K562 (cell line): ENCODE results near the gene E2F3. TPM values are rescaled to one million over a fixed set of nuclear protein-coding genes. Genes with fewer than 3 reads are reported as not detected.
A peak's percentile ranks its signal among the peaks of the same experiment; 100 is the strongest.

Source experiments
- BMI1 ChIP-seq: fragments of 150-350 bp; IDR thresholded peaks from 2 replicates; pipeline ENCODE4 v1.6.1; 2014; ENCODE audit warnings: low read length
- BRF1 ChIP-seq: IDR thresholded peaks from 3 replicates; pipeline ENCODE4 v1.6.1; 2011; ENCODE audit warnings: borderline replicate concordance, mild to moderate bottlenecking; ENCODE audit not compliant: insufficient read length; ENCODE audit errors: extremely low read depth
- FOSL1 ChIP-seq: fragments of 200-800 bp; sonication (Bioruptor generic); conservative IDR thresholded peaks from 2 replicates; pipeline ENCODE4 v1.6.1; 2016; ENCODE audit warnings: missing genetic modification characterization, missing compliant biosample characterization
- FOXP1 ChIP-seq: sonication (generic); formaldehyde crosslinking; IDR thresholded peaks from 2 replicates; pipeline ENCODE4 v1.8.0; 2022; ENCODE audit warnings: mild to moderate bottlenecking, missing genetic modification reagents
- HMG20B ChIP-seq: fragments of 250-450 bp; sonication (Bioruptor Pico); IDR thresholded peaks from 2 replicates; pipeline ENCODE4 v1.5.0; 2021; ENCODE audit warnings: mild to moderate bottlenecking
- IRF2 ChIP-seq: sonication (generic); formaldehyde crosslinking; IDR thresholded peaks from 2 replicates; pipeline ENCODE4 v1.8.1; 2022; ENCODE audit warnings: mild to moderate bottlenecking, missing genetic modification reagents
- PCBP1 ChIP-seq: fragments of 200-400 bp; formaldehyde crosslinking; IDR thresholded peaks from 2 replicates; pipeline ENCODE4 v1.6.1; 2018; ENCODE audit warnings: mild to moderate bottlenecking, low read depth, low read length; ENCODE audit not compliant: poor library complexity, severe bottlenecking
- POLR2AphosphoS2 ChIP-seq: IDR thresholded peaks from 2 replicates; pipeline ENCODE4 v1.6.1; 2012; ENCODE audit warnings: low read length, improper control_type of control experiment
- PTTG1 ChIP-seq: fragments of 450-650 bp; IDR thresholded peaks from 2 replicates; pipeline ENCODE4 v1.6.1; 2016; ENCODE audit warnings: low read depth, mild to moderate bottlenecking, missing genetic modification characterization, missing compliant biosample characterization
- RBM14 ChIP-seq: fragments of 200-400 bp; formaldehyde crosslinking; IDR thresholded peaks from 2 replicates; pipeline ENCODE4 v1.6.1; 2018; ENCODE audit warnings: low read depth, mild to moderate bottlenecking, low read length, moderate library complexity, borderline replicate concordance; ENCODE audit not compliant: insufficient read depth
- RBM34 ChIP-seq: fragments of 200-400 bp; formaldehyde crosslinking; IDR thresholded peaks from 2 replicates; pipeline ENCODE4 v1.6.1; 2018; ENCODE audit warnings: low read length, borderline replicate concordance; ENCODE audit not compliant: insufficient read depth
- SMAD1 ChIP-seq: fragments of 150-350 bp; IDR thresholded peaks from 2 replicates; pipeline ENCODE4 v1.6.1; 2014; ENCODE audit warnings: low read length, low read depth; ENCODE audit not compliant: partially characterized antibody
- TAL1 ChIP-seq: fragments of 450-650 bp; IDR thresholded peaks from 2 replicates; pipeline ENCODE4 v1.6.1; 2016; ENCODE audit warnings: mild to moderate bottlenecking
- ZKSCAN8 ChIP-seq: fragments of 200-800 bp; sonication (Bioruptor generic); IDR thresholded peaks from 2 replicates; pipeline ENCODE4 v1.6.1; 2016; ENCODE audit warnings: missing genetic modification characterization, missing compliant biosample characterization
- ZNF197 ChIP-seq: fragments of 200-800 bp; sonication (Bioruptor generic); IDR thresholded peaks from 2 replicates; pipeline ENCODE4 v1.6.1; 2016; ENCODE audit warnings: low read depth, missing genetic modification characterization, missing compliant biosample characterization
- ZNF274 ChIP-seq: IDR thresholded peaks from 2 replicates; pipeline ENCODE4 v1.6.1; 2011; ENCODE audit warnings: low read depth, mild to moderate bottlenecking, low read length, moderate library complexity, borderline replicate concordance
- ZNF347 ChIP-seq: fragments of 450-650 bp; formaldehyde crosslinking; IDR thresholded peaks from 2 replicates; pipeline ENCODE4 v1.4.0; 2020; ENCODE audit warnings: low read depth, mild to moderate bottlenecking, moderate library complexity
- ZNF384 ChIP-seq: IDR thresholded peaks from 2 replicates; pipeline ENCODE4 v1.6.1; 2012; ENCODE audit warnings: low read depth, low read length, improper control_type of control experiment
- ZNF41 ChIP-seq: fragments of 250-450 bp; sonication (Bioruptor Pico); conservative IDR thresholded peaks from 2 replicates; pipeline ENCODE4 v1.4.0; 2020; ENCODE audit warnings: mild to moderate bottlenecking
- ZNF717 ChIP-seq: fragments of 250-450 bp; sonication (Bioruptor Pico); IDR thresholded peaks from 2 replicates; pipeline ENCODE4 v1.5.0; 2021
- polyA plus RNA-seq, 8 experiments: library from polyadenylated mRNA; depleted of rRNA in 4 of 8; stranded (reverse) in 5 of 8; unstranded in 3 of 8; fragments of >200 nt; fragmentation: Nextera tagmentation in 2 of 8; fragmentation: Illumina TruSeq in 1 of 8; extraction: Ambion mirVana in 2 of 8; extraction: Trizol in 1 of 8; gene quantifications; 2 replicates each; pipeline versions ENCODE4 v1.2.1 to v1.2.3, GENCODE V29; 2011 to 2014; ENCODE audit warnings: inconsistent platforms in 1 of 8, missing spikeins in 1 of 8
- total RNA-seq, 7 experiments: library from RNA; depleted of rRNA in 6 of 7; stranded (reverse); fragments of >200 nt in 6 of 7; fragmentation: Illumina TruSeq in 2 of 7; extraction: Trizol in 2 of 7; gene quantifications; 2 replicates each; pipeline versions ENCODE4 v1.2.1 to v1.2.3, GENCODE V29; 2011 to 2021; ENCODE audit warnings: low replicate concordance in 1 of 7
- TF ChIP-seq, protein P1 (sequence below): sonication (generic); formaldehyde crosslinking; IDR thresholded peaks from 2 replicates; pipeline ENCODE4 v1.8.1; 2023; ENCODE audit warnings: mild to moderate bottlenecking, missing genetic modification reagents
- TF ChIP-seq, protein P2 (sequence below): sonication (generic); formaldehyde crosslinking; IDR thresholded peaks from 2 replicates; pipeline ENCODE4 v1.8.1; 2023; ENCODE audit warnings: mild to moderate bottlenecking, missing genetic modification reagents
- TF ChIP-seq, protein P3 (sequence below): fragments of 450-650 bp; IDR thresholded peaks from 2 replicates; pipeline ENCODE4 v1.6.1; 2017; ENCODE audit warnings: antibody characterized with exemption

The E2F3 gene
- total and polyA plus RNA-seq, 9 of the 15 experiments (the other 6 are each of a cell fraction or from before 2014, with no cell fraction given): 11.1 to 44.7 (median 27.2) TPM

DNA sequence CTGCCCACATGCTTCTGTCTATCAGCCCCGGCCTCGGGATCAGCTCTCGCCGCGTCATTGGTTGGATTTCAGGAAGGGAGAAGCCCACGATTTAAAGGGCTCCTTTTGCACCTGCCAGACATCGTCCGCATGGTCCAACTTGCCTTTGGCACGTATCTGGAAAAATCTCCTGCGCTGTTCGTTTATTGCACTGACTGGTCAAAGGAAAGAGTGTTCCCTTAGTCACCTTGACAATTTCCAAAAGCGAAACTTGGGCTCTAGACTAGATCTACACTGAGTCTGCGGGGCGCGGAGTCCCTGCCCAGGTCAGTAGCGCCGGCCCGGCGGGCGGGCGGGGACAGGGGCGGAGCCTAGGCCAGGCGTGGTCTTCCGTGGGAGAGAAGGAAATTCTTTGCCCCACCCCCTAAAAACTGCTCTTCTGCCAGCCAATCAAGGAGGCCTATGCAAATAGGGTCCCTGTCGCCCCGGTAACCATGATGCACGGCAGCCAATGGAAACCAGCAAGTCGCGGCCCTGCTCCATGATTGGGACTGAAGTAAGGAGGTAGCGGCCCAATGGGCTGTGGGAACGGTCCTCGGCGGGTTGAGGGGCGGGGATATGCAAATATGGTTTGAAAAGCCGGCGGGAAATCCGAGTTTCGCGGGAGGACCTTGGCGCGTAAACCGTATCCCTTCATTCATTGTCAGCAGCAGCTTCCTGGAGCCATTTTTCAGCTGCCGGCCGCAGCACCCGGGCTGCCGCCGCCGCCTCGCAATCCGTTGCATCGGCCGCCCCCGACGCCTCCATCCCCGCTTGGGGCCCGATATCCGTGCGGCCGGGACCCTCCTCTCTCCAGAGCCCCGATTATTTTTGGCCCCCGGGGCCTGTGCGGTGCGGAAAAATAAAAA, at the start of gene E2F3 (continued):
- no peak for TF ChIP-seq ZNF717 (CRISPR knock-in tag)
- peak; percentile 98; the same call in 1 of the 2 replicates for TF ChIP-seq FOXP1 (CRISPR knock-in tag)
- TF ChIP-seq RBM14: no peak; the same call in 1 of the 2 replicates
- TF ChIP-seq ZKSCAN8 (CRISPR knock-in tag): no peak
- no peak for TF ChIP-seq ZNF41
- TF ChIP-seq, protein P1, sequence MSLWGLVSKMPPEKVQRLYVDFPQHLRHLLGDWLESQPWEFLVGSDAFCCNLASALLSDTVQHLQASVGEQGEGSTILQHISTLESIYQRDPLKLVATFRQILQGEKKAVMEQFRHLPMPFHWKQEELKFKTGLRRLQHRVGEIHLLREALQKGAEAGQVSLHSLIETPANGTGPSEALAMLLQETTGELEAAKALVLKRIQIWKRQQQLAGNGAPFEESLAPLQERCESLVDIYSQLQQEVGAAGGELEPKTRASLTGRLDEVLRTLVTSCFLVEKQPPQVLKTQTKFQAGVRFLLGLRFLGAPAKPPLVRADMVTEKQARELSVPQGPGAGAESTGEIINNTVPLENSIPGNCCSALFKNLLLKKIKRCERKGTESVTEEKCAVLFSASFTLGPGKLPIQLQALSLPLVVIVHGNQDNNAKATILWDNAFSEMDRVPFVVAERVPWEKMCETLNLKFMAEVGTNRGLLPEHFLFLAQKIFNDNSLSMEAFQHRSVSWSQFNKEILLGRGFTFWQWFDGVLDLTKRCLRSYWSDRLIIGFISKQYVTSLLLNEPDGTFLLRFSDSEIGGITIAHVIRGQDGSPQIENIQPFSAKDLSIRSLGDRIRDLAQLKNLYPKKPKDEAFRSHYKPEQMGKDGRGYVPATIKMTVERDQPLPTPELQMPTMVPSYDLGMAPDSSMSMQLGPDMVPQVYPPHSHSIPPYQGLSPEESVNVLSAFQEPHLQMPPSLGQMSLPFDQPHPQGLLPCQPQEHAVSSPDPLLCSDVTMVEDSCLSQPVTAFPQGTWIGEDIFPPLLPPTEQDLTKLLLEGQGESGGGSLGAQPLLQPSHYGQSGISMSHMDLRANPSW (CRISPR knock-in tag): no peak; the same call in 1 of the 2 replicates
- TF ChIP-seq PTTG1 (tag): no peak
- TF ChIP-seq, protein P2, sequence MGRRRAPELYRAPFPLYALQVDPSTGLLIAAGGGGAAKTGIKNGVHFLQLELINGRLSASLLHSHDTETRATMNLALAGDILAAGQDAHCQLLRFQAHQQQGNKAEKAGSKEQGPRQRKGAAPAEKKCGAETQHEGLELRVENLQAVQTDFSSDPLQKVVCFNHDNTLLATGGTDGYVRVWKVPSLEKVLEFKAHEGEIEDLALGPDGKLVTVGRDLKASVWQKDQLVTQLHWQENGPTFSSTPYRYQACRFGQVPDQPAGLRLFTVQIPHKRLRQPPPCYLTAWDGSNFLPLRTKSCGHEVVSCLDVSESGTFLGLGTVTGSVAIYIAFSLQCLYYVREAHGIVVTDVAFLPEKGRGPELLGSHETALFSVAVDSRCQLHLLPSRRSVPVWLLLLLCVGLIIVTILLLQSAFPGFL (CRISPR knock-in tag): no peak
- peak; percentile 89 for TF ChIP-seq BMI1
- no peak for TF ChIP-seq PCBP1
- no peak; the same call in 1 of the 2 replicates for TF ChIP-seq TAL1
- TF ChIP-seq ZNF197 (CRISPR knock-in tag): no peak
- TF ChIP-seq ZNF347 (CRISPR knock-in tag): no peak
- no peak for TF ChIP-seq ZNF384
- TF ChIP-seq, protein P3, sequence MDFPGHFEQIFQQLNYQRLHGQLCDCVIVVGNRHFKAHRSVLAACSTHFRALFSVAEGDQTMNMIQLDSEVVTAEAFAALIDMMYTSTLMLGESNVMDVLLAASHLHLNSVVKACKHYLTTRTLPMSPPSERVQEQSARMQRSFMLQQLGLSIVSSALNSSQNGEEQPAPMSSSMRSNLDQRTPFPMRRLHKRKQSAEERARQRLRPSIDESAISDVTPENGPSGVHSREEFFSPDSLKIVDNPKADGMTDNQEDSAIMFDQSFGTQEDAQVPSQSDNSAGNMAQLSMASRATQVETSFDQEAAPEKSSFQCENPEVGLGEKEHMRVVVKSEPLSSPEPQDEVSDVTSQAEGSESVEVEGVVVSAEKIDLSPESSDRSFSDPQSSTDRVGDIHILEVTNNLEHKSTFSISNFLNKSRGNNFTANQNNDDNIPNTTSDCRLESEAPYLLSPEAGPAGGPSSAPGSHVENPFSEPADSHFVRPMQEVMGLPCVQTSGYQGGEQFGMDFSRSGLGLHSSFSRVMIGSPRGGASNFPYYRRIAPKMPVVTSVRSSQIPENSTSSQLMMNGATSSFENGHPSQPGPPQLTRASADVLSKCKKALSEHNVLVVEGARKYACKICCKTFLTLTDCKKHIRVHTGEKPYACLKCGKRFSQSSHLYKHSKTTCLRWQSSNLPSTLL: no peak
- 0 out of 2 replicates have a peak, but pooled peaks have one; percentile 13 for TF ChIP-seq POLR2AphosphoS2
- no peak for TF ChIP-seq IRF2 (CRISPR knock-in tag)
- TF ChIP-seq ZNF274: no peak
- TF ChIP-seq HMG20B: no peak
- TF ChIP-seq SMAD1: peak; percentile 95
- TF ChIP-seq BRF1: no peak
- TF ChIP-seq FOSL1 (tag): peak; percentile 26; the same call in 1 of the 2 replicates
- TF ChIP-seq RBM34: no peak
